Muscle of leg (tissue), 16 donors: Measurements from ENCODE around the gene OSGIN1. TPM values are rescaled to one million over a fixed set of nuclear protein-coding genes. Genes with fewer than 3 reads are reported as not detected.

Experiments used
- DNase-seq: peaks from one replicate; pipeline ENCODE4 v3.0.0; 2013
- H3K27ac ChIP-seq: one replicate; pipeline ENCODE4 v1.5.1; 2013; ENCODE audit warnings: mild to moderate bottlenecking, low read length, control low read depth
- H3K27me3 ChIP-seq: one replicate; pipeline ENCODE4 v1.6.1; 2013; ENCODE audit warnings: low read length; ENCODE audit not compliant: control insufficient read depth, insufficient read depth
- H3K36me3 ChIP-seq: one replicate; pipeline ENCODE4 v1.6.1; 2013; ENCODE audit warnings: low read length; ENCODE audit not compliant: control insufficient read depth, insufficient read depth
- H3K4me1 ChIP-seq: one replicate; pipeline ENCODE4 v1.6.1; 2013; ENCODE audit warnings: low read length; ENCODE audit not compliant: control insufficient read depth, insufficient read depth
- H3K4me3 ChIP-seq: one replicate; pipeline ENCODE4 v1.5.1; 2013; ENCODE audit warnings: low read length, control low read depth
- H3K9me3 ChIP-seq: replicated peaks from 2 replicates; pipeline ENCODE4 v1.6.1; 2013; ENCODE audit warnings: low read depth, low read length; ENCODE audit not compliant: control insufficient read depth
- WGBS: methylation state at CpG from one replicate; pipeline ENCODE4 v1.1.5; 2013; ENCODE audit warnings: missing lambda C conversion rate; ENCODE audit not compliant: insufficient coverage; 5-methylcytosine and 5-hydroxymethylcytosine counted together
- long read RNA-seq, 11 donors: transcript quantifications; one replicate each; lab custom pipeline, GENCODE V29; 2026
- polyA plus RNA-seq, 8 donors: library from polyadenylated mRNA; unstranded; fragments of 120-200 nt; gene quantifications; one replicate each; pipeline versions ENCODE4 v1.2.1 to v1.2.3, GENCODE V29; 2013; ENCODE audit warnings: inconsistent platforms in 1 of 8, low replicate concordance in 1 of 8; ENCODE audit not compliant: insufficient read length in 8 of 8, insufficient read depth in 1 of 8
- total RNA-seq: library from RNA; stranded (reverse); fragments of 120-200 nt; gene quantifications from one replicate; pipeline ENCODE4 v1.2.4, GENCODE V29; 2013

The OSGIN1 gene, protein sequence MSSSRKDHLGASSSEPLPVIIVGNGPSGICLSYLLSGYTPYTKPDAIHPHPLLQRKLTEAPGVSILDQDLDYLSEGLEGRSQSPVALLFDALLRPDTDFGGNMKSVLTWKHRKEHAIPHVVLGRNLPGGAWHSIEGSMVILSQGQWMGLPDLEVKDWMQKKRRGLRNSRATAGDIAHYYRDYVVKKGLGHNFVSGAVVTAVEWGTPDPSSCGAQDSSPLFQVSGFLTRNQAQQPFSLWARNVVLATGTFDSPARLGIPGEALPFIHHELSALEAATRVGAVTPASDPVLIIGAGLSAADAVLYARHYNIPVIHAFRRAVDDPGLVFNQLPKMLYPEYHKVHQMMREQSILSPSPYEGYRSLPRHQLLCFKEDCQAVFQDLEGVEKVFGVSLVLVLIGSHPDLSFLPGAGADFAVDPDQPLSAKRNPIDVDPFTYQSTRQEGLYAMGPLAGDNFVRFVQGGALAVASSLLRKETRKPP
- total RNA-seq (0.18 TPM), polyA plus RNA-seq (under 1 TPM; 0.24 to 0.88 (median 0.52) TPM)
- long read RNA-seq, donor 1, result 0 reads
- long read RNA-seq, donor 2, result 0 reads
- long read RNA-seq, donor 3, result 0 reads
- long read RNA-seq, donor 4, result 0 reads
- long read RNA-seq, donor 5, result 0 reads
- long read RNA-seq, donor 6, result 0 reads
- long read RNA-seq, donor 7, result 0 reads
- long read RNA-seq, donor 8, result 0 reads
- long read RNA-seq, donor 9, result 0 reads
- long read RNA-seq, donor 10, result 0 reads
- long read RNA-seq, donor 11, result 0 reads

DNA sequence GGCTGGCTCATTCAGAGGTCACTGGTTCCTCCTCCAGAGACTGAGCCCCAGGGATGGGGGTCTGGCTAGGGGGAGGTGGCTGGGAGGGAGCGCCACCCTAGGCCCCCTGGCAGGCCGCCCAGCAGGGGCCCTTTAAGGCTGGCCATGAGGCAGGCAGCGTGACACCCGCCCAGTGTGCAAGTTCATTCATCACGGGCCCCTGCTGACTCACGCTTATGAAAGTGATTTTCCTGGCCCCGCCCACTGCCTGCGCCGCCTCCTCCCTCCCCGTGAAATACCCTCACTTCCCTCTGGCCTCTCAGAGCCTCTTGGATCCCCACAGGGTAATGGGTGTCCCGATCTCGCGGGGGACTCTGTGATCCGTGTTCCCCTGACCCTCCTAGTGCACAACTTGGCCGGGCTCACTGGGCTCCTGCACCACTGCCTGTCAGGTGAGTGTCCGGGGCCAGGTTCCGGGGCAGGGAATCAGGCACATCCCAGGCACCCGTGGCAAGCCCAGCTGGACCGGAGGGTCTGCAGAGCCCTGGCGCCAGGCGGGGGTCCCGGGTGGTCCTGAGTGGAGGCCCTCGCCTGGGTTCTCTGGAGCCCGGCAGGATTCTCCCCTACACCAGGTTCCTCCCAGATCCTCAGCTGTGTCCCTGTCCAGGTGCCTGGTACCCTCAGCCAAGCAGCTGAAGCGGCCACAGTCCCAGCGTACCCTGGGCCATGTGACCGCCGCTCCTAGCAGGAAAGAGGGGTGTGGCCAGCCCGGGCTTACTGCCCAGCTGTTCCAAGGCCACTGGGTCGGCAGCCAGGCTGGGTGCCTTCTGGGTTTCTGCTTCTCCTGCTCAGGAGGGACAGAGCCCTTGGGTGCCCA is at the start of gene OSGIN1:
Gene OSGIN1, plus strand, starts transcription at position 301 of the 856 bp plus-strand sequence. CDS start 4,432 bp downstream, outside the sequence.
- H3K36me3 ChIP-seq, result no peaks in the 10 kb centered on the region
- H3K27ac ChIP-seq, result peak within 1 kb of the TSS; percentile 53
- H3K9me3 ChIP-seq, result no peaks in the 10 kb centered on the region
- peaks cover 24% of the 10 kb centered on the region for H3K4me1 ChIP-seq
- H3K27me3 ChIP-seq, result peaks cover 4% of the 10 kb centered on the region
- H3K4me3 ChIP-seq, result peak within 1 kb of the TSS; percentile 40
- peak; percentile 93 for DNase-seq
- 12% methylated on average over 24 of the region's 30 CpGs for WGBS

DNA sequence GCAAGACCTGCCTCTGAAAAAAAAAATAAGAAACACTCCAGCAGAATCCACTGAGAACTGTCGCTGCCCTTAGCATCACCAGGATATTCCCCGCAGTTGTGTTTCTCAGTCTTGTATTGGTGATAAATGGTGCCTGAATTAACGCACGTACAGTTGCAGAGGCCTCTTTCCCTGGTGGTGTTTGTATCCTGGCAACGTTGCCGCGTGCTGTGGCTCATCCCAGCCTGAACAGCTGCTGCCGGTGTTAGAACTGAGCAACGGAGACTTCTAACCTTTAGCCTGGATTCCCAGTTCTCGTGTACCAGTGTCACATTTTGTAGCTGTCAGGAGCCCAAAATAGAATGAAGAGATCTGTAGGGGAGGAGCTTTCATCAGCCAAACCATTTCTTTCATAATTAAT is 49.3 kb upstream of the OSGIN1 start:
- 50% methylated on average over 7 of the region's 10 CpGs for WGBS
- Histone ChIP-seq H3K4me1 (peaks cover 32% of the 10 kb centered on the region), H3K9me3 (no peaks in the 10 kb centered on the region), H3K4me3 (no peak overlapping the region), H3K27me3 (no peaks in the 10 kb centered on the region), H3K36me3 (peaks cover 11% of the 10 kb centered on the region), H3K27ac (peak overlapping the region; percentile 91)
- DNase-seq, result peak; percentile 92

DNA sequence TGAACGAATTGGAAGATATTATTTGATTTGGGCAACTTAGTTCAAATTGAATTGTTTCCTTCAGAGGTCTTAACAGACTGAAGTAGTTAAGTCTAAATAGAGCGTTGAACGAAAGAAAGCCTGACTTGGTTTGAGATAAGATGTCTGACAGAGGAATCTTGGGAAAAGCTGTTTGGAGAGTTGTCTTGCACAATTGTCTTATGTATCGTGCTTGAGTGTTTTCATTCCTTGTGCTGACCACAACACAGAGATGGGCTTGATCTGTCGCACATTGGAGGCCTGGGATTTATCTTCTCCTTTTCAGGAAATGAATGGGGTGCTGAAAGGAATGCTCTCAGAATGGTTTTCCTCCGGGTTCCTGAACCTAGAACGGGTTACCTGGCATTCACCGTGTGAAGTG is 46.4 kb upstream of the OSGIN1 start:
- Histone ChIP-seq H3K36me3 (peaks cover 25% of the 10 kb centered on the region), H3K9me3 (no peaks in the 10 kb centered on the region), H3K27me3 (no peaks in the 10 kb centered on the region), H3K27ac (no peak overlapping the region), H3K4me3 (no peak overlapping the region), H3K4me1 (peaks cover 23% of the 10 kb centered on the region)
- WGBS, result 55% methylated on average over 2 of the region's 8 CpGs
- no peak for DNase-seq

DNA sequence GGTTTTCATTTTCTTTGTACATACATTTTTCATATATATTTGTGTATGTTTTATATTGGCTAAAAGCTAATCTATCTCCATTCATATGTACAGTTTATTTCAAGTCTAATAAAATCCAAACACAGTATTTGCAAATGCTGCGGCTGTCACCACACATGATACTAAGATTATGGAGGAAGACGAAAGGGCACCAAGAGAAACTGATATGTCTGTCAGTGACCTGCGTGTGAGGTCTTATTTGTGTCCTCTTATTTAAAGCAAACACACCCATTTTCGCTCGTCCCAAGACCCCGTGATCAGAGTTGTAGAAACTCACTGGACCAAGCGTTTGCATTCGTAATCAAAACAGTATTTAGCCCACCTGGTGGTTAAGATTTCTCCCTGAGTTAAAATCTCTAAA is 45.9 kb upstream of the OSGIN1 start:
- 100% methylated on average over 3 of the region's 8 CpGs for WGBS
- peaks cover 27% of the 10 kb centered on the region for H3K4me1 ChIP-seq
- peaks cover 29% of the 10 kb centered on the region for H3K36me3 ChIP-seq

DNA sequence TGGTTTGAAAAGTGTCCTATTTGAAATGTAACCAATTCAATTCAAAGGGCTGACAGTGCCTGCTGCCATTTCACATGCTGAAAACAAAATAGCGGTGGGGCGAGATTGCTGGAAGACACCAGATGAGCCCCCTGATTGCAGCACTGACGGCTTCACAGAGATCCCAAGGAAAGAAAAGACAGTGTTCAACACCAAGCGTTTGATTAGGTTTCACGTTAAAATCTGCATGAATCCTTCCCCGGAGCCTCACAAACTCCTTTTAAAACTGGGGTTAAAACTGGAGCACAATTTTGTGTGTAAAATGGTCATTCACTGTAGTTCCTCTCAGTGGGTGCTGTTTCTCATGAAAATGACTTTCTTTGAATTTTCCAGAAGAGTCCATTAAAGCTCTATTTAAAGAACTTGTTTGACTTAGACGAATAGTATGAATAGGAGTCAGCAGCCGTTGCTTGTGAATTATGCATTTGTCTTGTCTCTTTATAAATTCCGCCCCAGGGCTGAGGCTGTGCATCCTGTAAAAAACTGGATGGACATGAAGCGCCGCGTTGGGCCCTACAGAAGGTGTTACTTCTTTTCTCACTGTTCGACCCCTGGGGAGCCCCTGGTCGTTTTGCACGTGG is 45.3 kb upstream of the OSGIN1 start:
- Histone ChIP-seq H3K4me3 (no peak overlapping the region), H3K36me3 (peaks cover 35% of the 10 kb centered on the region), H3K9me3 (no peaks in the 10 kb centered on the region)

More for the DNA sequence above, 45.9 kb upstream of the OSGIN1 start:
- no peak overlapping the region for H3K4me3 ChIP-seq
- no peak for DNase-seq
- no peaks in the 10 kb centered on the region for H3K27me3 ChIP-seq
- no peaks in the 10 kb centered on the region for H3K9me3 ChIP-seq
- no peak overlapping the region for H3K27ac ChIP-seq

DNA sequence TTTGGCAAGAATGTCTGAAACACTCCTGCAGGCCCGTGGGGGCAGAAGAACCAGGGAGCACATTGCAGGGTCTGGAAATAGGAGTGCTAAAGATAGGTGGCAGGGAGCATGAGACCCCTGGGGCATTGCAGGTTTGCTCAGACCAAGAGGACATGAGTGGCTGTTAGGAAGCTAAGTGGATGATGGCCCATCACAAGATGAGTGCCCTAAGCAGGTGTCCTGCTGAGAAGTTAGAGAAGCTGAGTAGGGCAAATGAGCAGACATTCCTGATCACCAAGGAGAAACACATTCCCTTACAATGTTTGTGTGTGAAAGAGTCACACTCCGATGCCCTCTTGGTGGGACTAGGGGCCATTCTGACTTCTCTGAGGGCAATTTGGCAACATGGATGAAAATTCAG is 44.2 kb upstream of the OSGIN1 start:
- peak overlapping the region; percentile 65 for H3K27ac ChIP-seq

More for the DNA sequence above, 45.3 kb upstream of the OSGIN1 start:
- Histone ChIP-seq H3K27ac (no peak overlapping the region), H3K4me1 (peaks cover 32% of the 10 kb centered on the region), H3K27me3 (no peaks in the 10 kb centered on the region)
- WGBS, result 88% methylated on average over 15 of the region's 15 CpGs
- DNase-seq, result no peak

DNA sequence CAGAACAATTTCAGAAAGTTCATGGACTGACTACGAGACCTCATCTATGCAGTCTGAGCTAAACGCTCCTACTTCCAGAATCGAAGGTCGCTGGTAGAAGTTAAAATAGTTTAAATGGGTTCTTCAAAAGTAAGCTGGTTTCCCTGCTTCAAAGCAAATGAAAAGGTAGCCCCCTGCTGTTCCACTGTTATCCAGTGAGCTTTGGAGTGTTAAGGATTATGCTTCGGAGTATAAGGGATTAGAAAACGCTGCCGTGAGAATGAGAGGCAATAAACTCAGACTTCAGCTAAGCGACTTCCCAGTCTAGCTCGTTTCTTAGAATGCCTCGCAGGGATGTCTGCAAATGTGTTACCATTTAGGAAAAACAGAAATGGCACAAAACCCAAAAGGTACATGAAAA is 41.8 kb upstream of the OSGIN1 start:
- Histone ChIP-seq H3K36me3 (peaks cover 53% of the 10 kb centered on the region), H3K9me3 (no peaks in the 10 kb centered on the region), H3K4me1 (peaks cover 23% of the 10 kb centered on the region), H3K27me3 (no peaks in the 10 kb centered on the region), H3K4me3 (no peak overlapping the region), H3K27ac (no peak overlapping the region)
- DNase-seq, result no peak
- 94% methylated on average over 4 of the region's 10 CpGs for WGBS

More for the DNA sequence above, 44.2 kb upstream of the OSGIN1 start:
- DNase-seq, result no peak
- Histone ChIP-seq H3K4me3 (no peak overlapping the region), H3K4me1 (peaks cover 33% of the 10 kb centered on the region), H3K36me3 (peaks cover 37% of the 10 kb centered on the region), H3K27me3 (no peaks in the 10 kb centered on the region), H3K9me3 (no peaks in the 10 kb centered on the region)
- 59% methylated on average over 2 of the region's 2 CpGs for WGBS

DNA sequence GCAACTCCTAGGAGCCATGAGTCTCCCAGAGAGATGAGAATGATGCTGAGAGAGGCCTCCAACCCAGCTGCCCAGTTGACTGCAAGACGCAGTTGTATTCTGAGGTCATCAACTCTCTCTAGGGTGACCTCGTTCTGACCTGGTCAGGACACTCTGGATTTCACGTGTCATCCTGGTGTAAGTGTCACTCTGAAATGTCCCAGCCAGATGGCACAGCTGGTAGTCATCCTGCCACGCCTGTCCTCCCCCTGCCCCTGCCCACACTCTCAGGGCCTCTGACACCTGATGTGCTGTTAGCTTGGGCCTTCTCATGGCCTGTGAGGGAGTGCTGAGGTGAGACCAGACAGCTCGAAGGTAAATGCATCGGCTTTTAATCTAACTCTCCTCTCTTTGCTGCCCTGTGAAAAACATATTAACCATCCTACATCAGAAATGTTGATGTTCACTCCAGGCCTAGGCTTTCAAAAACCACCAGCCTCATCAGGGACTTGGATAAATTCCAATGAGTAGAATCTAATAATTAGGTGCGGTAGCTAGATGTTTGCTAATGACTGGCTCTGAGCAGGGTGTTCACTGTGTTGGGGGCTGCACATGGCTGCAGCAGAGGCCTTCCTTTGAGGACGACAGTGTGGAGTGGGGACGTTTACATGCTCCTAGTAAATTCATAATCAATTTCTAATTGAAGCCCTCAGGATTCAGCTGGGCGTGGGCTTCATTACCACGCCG is 40.4 kb upstream of the OSGIN1 start:
- H3K4me3 ChIP-seq, result no peak overlapping the region
- DNase-seq, result peak; percentile 55
- no peaks in the 10 kb centered on the region for H3K27me3 ChIP-seq
- no peaks in the 10 kb centered on the region for H3K9me3 ChIP-seq
- peak overlapping the region; percentile 80 for H3K27ac ChIP-seq
- peaks cover 52% of the 10 kb centered on the region for H3K36me3 ChIP-seq
- H3K4me1 ChIP-seq, result peaks cover 23% of the 10 kb centered on the region
- WGBS, result 53% methylated on average over 3 of the region's 12 CpGs

DNA sequence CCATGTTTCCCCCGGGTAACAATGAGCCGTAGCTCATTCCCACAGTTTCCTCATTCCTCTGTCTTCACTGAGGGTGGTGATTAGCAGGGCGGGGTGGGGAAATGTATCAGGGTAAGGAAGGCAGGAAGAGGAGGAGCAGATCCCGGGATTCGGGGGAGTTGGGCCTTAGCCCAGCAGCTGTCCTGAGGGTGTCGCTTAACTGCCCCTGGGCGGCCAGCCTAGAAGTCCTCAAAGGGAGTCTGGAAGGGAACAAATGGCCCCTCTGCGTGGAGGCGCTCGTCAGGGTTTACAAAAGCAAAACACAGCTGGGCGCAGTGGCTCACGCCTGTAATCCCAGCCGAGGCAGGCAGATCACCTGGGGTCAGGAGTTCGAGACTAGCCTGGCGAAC is 39.8 kb upstream of the OSGIN1 start:
- H3K27me3 ChIP-seq, result no peaks in the 10 kb centered on the region
- peaks cover 23% of the 10 kb centered on the region for H3K4me1 ChIP-seq
- no peak overlapping the region for H3K4me3 ChIP-seq
- peak overlapping the region; percentile 80 for H3K27ac ChIP-seq
- DNase-seq, result peak; percentile 84
- H3K9me3 ChIP-seq, result no peaks in the 10 kb centered on the region
- 25% methylated on average over 8 of the region's 15 CpGs for WGBS
- peaks cover 57% of the 10 kb centered on the region for H3K36me3 ChIP-seq
